COR-L47 (cell line): ENCODE results near the gene FN1.
"Not testable (repeated sequence)": the region's sequence is repeated elsewhere in the genome, so short reads cannot be mapped to it uniquely, and the experiment has no call there.

Source experiments
- DNase-seq: peaks from one replicate; lab custom pipeline; 2025; lab: John Stamatoyannopoulos, UW

Gene FN1

DNA sequence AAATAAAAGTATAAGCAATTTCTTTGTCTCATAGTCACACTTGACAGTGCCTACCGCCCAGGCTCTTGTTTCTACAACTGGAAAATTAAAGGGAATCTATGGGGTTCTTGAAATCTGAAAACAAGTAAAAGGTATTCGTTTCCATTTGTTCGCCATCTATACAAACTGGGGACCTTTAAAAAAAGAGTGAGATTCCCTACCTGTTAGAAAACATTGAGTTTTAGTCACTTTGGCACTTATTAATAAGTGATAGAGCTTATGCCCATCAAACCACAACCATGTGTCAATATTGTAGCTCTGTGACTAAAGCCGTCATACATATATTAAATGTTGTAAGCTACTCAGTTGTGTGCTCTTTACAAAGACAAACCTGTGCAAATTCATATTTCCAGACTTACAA is 13.2 kb downstream of the FN1 start:
- no peak for DNase-seq

DNA sequence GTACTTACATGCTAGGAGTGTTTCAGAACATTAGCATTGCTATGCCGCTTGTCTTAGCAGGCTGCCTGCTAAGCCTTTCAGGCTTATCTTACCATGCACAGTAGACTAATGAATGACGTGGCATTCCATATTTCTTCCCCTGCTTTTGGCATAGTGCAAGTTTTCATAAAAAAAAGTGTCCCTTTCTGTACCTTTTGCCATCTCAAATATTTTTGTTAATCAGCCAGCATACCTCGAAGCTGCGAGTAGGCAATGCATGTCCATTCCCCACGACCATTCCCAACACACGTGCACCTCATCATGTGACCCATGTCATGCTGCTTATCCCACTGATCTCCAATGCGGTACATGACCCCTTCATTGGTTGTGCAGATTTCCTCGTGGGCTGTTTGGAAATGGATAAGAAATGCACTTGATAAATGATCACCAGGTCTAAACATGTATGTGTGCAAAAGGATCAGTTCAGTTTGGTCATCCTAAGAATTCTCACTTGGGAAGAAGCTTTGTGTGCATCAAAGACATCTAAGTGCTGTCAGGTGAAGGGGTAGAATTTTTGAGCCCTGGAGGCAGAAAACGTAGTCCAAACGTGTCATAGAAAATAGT is 13.9 kb downstream of the FN1 start:
- no peak for DNase-seq

- no peak for DNase-seq
Measured at GRCh38 chr2:215420471-215420935, 15.4 kb downstream of the FN1 start.

DNA sequence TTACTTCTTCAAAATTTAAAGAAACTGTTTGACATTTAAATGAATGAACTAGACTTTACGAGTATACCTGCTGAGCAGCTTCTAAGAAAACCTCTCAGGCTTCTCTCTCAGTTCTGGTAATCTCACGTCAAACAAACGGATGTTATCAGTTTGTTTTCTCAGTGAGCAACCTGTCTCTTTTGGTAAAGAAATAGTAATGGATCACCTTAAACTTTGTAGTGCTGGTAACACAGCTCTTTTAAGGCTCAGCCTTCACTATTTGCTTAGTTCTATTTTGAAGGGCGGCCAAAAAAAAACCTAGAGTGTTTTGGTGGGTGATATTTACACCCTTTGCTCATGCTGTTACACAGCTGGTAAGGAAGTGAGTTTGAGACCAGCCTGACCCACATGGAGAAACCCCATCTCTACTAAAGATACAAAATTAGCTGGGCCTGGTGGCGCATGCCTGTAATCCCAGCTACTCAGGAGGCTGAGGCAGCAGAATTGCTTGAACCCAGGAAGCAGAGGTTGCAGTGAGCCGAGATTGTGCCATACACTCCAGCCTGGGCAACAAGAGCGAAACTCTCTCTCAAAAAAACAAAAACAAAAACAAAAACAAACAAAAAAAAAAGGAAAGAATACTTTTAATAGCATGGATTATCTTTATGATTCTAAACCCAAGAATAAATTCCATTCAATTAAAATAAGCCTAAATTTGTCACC is 15.9 kb downstream of the FN1 start:
- no peak for DNase-seq

DNA sequence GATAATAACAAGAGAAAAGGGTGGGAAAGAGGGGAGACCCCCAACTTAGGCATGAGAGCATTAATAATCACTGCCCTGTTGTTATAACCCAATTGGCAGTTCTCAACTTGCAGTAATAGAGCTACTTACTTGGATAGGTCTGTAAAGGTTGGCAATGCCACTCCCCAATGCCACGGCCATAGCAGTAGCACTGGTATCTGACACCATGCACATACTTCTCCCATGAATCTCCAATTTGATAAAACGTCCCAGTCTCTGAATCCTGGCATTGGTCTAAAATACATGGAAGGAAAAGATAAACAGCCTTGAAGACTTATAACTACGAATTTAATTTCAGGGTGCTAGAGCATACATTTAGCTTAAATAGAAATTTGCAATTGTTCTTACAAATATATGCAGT is 16.8 kb downstream of the FN1 start:
- DNase-seq = no peak

GRCh38 chr2:215418064-215418963 is 17.6 kb downstream of the FN1 start:
- no peak for DNase-seq

DNA sequence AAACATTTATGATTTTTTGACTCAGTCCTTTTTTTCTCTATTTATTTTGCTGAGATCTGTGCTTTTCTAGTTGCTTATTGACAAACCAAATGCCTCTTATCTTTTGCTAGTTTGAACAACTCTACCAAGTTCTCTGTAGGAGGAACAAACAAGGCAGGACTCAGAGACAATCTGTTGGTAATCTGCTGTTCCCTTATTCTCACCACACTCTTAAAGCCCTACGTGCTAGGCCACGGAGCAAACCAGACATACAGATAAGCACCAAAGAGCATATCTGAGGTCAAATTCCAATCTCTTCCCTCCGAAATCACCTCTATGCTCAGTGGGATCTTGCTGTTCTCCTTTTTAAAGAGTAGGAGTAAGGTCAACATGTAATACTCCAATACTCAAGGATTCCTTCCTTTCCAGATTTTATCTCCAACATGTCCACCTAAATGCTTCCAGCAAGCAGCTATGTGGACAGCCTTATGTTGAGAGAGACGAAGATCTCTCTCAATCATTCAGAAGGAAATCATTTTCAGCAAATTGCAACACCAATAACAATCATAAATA is 18.4 kb downstream of the FN1 start:
- no peak for DNase-seq

DNA sequence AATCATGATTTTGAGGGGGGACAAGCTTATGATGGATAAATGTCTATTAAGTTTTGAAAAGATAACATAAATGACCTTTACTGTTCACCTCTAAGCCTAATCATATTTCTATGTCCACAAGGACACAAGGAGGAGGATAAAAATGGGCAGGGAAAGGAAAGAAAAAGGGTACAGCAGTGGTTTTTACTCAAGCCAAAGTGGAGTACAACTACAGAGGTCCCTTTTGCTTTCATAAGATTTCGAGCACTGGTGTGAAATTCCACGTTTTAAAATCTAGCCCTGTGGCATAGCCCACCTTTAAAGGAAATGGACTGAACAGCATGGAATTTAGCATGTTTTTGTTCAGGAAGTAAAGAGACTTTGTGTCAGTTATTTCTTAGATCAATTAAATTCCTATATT is 19.2 kb downstream of the FN1 start:
- DNase-seq = no peak

DNA sequence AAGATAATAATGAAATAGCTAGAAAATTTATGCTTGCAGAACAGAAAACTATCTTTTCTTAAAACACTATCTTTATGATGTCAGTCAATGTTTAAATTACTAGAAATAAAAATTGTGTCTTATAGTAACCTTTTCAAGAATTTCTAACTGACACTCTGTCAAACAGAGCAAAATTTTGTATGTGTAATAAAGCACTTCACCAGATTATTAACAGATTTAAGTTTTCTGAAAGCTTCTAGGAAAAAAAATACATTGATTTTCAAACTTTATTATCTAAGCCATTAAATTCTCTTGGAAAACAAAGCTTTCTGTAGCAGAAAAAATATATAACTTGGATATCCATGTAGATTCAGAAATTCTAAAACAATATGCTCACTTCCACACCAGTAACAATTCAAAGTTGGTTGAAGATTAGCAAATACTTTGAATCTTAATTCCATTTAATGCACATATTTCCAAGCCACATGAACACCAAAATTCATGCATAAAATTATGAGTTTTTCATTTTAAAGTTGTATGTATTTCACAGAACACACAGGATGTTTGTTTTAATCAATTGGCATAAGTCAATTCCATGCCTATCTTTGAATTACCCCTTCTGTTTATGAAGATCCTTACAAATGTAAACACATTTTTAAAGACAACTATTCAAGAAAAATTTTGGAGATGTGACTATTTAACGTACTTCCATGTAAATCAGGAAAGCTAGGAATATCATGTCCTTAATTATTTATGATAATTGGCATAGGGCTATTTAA is 19.9 kb downstream of the FN1 start:
- no peak for DNase-seq

DNA sequence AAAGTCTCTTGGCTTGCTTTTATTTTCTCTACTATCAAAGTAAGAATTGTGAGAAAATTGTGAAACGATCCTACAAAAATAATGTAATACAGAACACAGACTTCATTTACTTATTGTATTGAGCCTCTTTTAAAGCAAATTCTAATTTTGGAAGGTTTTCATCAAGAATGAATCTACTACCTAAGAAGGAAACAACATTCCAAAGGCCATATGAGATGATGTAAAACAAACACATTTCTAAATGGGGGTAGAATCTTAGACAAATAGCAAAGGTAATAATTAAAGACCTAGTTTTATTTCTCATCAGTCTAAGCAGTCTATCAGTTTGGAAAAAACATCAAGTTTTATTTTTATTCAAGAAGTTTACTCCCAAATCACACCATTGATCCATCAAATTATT is 20.6 kb downstream of the FN1 start:
- no peak for DNase-seq

GRCh38 chr2:215414674-215415073 is 21.2 kb downstream of the FN1 start:
- DNase-seq = no peak

GRCh38 chr2:215413974-215414373 is 21.9 kb downstream of the FN1 start:
- DNase-seq = no peak

- no peak for DNase-seq
Measured at GRCh38 chr2:215413484-215413777, 22.4 kb downstream of the FN1 start.

GRCh38 chr2:215411941-215412743 is 23.7 kb downstream of the FN1 start:
- no peak for DNase-seq

DNA sequence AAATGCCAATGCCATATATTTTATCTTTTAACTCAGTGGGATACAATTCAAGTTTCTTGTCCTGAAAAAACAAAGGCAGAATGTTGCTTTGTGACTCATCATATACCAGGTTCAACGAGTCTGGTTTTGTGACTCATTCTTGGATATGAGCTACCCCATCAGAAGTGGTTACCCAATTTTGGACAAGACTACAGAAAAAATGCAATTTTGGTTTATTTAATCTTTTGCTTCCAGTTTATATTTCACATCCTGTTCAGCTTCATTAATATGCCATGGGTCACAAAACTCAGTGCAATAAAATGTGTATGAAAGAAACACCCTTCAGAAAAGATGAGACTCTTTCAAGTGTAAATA is 25.0 kb downstream of the FN1 start:
- DNase-seq = no peak

DNA sequence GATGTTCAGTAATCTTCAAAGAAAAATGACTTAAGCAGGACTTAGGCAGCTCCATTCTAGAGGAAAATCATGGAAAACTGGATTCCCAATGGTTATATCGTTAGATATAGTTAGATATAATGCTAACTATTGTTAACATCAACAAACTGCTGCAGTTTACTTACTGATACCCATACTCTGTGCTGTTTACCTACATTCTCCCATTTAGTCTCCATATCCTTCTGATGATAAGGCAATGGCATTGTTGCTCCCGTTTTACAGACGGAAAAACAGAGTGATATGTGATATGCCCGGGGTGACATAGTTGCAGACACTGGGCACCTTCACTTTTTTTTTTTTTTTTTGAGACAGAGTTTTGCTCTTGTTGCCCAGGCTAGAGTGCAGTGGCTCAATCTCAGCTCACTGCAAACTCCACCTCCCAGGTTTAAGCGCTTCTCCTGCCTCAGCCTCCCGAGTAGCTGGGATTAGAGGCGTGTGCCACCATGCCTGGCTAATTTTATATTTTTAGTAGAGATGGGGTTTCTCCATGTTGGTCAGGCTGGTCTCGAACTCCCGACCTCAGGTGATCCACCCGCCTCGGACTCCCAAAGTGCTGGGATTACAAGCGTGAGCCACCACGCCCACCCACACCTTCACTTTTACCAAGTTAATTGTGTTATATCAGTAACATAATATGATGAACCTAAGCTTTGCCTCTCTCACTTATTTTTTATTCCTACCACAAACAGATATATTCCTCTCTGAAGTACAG is 25.5 kb downstream of the FN1 start:
- DNase-seq = not testable (repeated sequence)

- no peak for DNase-seq
Measured at GRCh38 chr2:215409331-215410127, 26.3 kb downstream of the FN1 start.

GRCh38 chr2:215408441-215408840 is 27.4 kb downstream of the FN1 start:
- DNase-seq = not testable (repeated sequence)

GRCh38 chr2:215407590-215408264 is 28.1 kb downstream of the FN1 start:
- DNase-seq = no peak
